HepG2 (cell line): ENCODE results near the gene PRR22. TPM values are rescaled to one million over a fixed set of nuclear protein-coding genes. Genes with fewer than 3 reads are reported as not detected.
A peak's percentile ranks its signal among the peaks of the same experiment; 100 is the strongest.

Experiments
- ARNT2 ChIP-seq: sonication (generic); formaldehyde crosslinking; IDR thresholded peaks from 2 replicates; pipeline ENCODE4 v1.8.0; 2022; ENCODE audit warnings: mild to moderate bottlenecking, low read depth, missing genetic modification reagents, moderate library complexity
- CENPT ChIP-seq: sonication (generic); formaldehyde crosslinking; IDR thresholded peaks from 2 replicates; pipeline ENCODE4 v1.8.0; 2022; ENCODE audit warnings: low read depth, mild to moderate bottlenecking, moderate library complexity, missing genetic modification reagents
- NPAS2 ChIP-seq: sonication (generic); formaldehyde crosslinking; IDR thresholded peaks from 2 replicates; pipeline ENCODE4 v1.8.0; 2022; ENCODE audit warnings: mild to moderate bottlenecking, missing genetic modification reagents, borderline replicate concordance
- NR2C2 ChIP-seq: sonication (generic); formaldehyde crosslinking; IDR thresholded peaks from 2 replicates; pipeline ENCODE4 v1.4.0; 2020; ENCODE audit warnings: missing genetic modification reagents, mild to moderate bottlenecking, moderate library complexity, borderline replicate concordance
- RBM22 ChIP-seq: fragments of 200-400 bp; formaldehyde crosslinking; optimal IDR thresholded peaks from 2 replicates; pipeline ENCODE3; 2017; ENCODE audit warnings: mild to moderate bottlenecking, low read length, moderate library complexity
- SMAD1 ChIP-seq: sonication (generic); formaldehyde crosslinking; IDR thresholded peaks from 2 replicates; pipeline ENCODE4 v1.4.0; 2020; ENCODE audit warnings: missing genetic modification reagents, low read depth, mild to moderate bottlenecking, borderline replicate concordance
- ZFYVE20 ChIP-seq: sonication (generic); formaldehyde crosslinking; IDR thresholded peaks from 2 replicates; pipeline ENCODE4 v1.8.0; 2023; ENCODE audit warnings: low read depth, mild to moderate bottlenecking, moderate library complexity, missing genetic modification reagents, borderline replicate concordance
- ZNF143 ChIP-seq: sonication (generic); formaldehyde crosslinking; IDR thresholded peaks from 2 replicates; pipeline ENCODE4 v1.4.0; 2020; ENCODE audit warnings: missing genetic modification reagents
- ZNF451 ChIP-seq: sonication (generic); formaldehyde crosslinking; IDR thresholded peaks from 2 replicates; pipeline ENCODE4 v1.5.0; 2020; ENCODE audit warnings: mild to moderate bottlenecking, missing genetic modification reagents
- ZNF510 ChIP-seq: sonication (generic); formaldehyde crosslinking; IDR thresholded peaks from 2 replicates; pipeline ENCODE4 v1.4.0; 2020; ENCODE audit warnings: low read depth, mild to moderate bottlenecking, missing genetic modification reagents
- ZNF552 ChIP-seq: sonication (generic); formaldehyde crosslinking; IDR thresholded peaks from 2 replicates; pipeline ENCODE4 v1.9.0; 2022; ENCODE audit warnings: missing genetic modification reagents, mild to moderate bottlenecking, borderline replicate concordance
- ZSCAN21 ChIP-seq: sonication (generic); formaldehyde crosslinking; IDR thresholded peaks from 2 replicates; pipeline ENCODE4 v1.8.0; 2022; ENCODE audit warnings: mild to moderate bottlenecking, missing genetic modification reagents, moderate library complexity, borderline replicate concordance
- polyA plus RNA-seq, 8 experiments: library from polyadenylated mRNA; depleted of rRNA in 3 of 8; stranded (reverse) in 7 of 8; unstranded in 1 of 8; fragments of >200 nt; fragmentation: Illumina TruSeq in 4 of 8; extraction: Trizol in 4 of 8; gene quantifications; 2 replicates each; pipeline versions ENCODE4 v1.2.1 to v1.2.3, GENCODE V29; 2011 to 2016; ENCODE audit warnings: low read depth in 4 of 8, missing spikeins in 1 of 8, mixed read lengths in 1 of 8; ENCODE audit not compliant: insufficient read depth in 1 of 8
- total RNA-seq, 5 experiments: library from RNA; depleted of rRNA; stranded (reverse); fragments of >200 nt; fragmentation: Illumina TruSeq; extraction: Trizol; gene quantifications; 2 replicates each; pipeline ENCODE4 v1.2.3, GENCODE V29; 2016; ENCODE audit warnings: low read depth in 1 of 5
- TF ChIP-seq, protein P1 (sequence below): sonication (generic); formaldehyde crosslinking; IDR thresholded peaks from 2 replicates; pipeline ENCODE4 v1.4.0; 2020; ENCODE audit warnings: missing genetic modification reagents; ENCODE audit errors: not compliant biosample characterization
- TF ChIP-seq, protein P2 (sequence below): IDR thresholded peaks from 2 replicates; pipeline ENCODE4 v1.6.1; 2016; ENCODE audit warnings: low read depth, borderline replicate concordance
- TF ChIP-seq, protein P3 (sequence below), 2 experiments: sonication (generic) in 1 of 2; formaldehyde crosslinking in 1 of 2; IDR thresholded peaks; 2 replicates each; pipeline versions ENCODE4 v1.6.1 to v1.9.0; 2014 to 2022; ENCODE audit warnings: antibody characterized with exemption in 1 of 2, borderline replicate concordance in 1 of 2, inconsistent platforms in 1 of 2, low read depth in 1 of 2, missing genetic modification reagents in 1 of 2
- TF ChIP-seq, protein P4 (sequence below): IDR thresholded peaks from 2 replicates; pipeline ENCODE4 v1.6.1; 2012; ENCODE audit warnings: inconsistent platforms
- TF ChIP-seq, protein P5 (sequence below): sonication (generic); formaldehyde crosslinking; IDR thresholded peaks from 2 replicates; pipeline ENCODE4 v1.5.1; 2020; ENCODE audit warnings: mild to moderate bottlenecking, missing genetic modification reagents, moderate library complexity

The PRR22 gene
- total and polyA plus RNA-seq, 2 of the 13 experiments (the other 11 are each of a cell fraction or from before 2014, with no cell fraction given), result 0.84 to 2.3 TPM

DNA sequence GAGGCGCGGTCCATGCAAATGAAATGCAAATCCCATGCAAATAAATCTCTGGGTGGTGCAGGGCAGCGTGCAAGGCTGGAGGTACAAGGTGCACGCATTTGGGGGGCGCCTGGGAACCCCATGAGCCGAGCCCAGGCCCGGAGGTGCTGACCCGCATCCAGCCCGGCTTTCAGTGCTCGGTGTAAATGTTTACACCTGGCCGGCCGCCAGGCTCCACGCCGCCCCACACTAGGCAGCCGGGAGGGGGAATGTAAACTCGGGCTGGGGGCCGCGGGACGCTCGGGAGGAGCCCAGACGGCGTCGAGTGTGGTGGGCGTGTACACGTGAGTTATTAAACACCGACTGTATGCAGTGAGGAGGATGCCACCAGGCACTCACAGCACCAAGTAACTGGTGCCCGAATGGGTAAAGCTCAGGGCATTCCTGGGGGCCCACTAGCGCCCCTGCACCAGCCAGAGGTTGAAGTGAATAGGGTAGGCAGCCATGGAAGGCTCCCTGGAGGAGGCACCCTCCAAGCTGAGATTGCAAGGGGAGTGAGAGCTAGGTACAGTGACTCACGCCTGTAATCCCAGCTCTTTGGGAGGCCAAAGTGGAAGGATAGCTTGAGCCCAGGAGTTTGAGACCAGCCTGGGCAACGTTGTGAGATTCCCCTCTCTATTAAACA, 37.8 kb upstream of the PRR22 start (continued):
- TF ChIP-seq, protein P1, sequence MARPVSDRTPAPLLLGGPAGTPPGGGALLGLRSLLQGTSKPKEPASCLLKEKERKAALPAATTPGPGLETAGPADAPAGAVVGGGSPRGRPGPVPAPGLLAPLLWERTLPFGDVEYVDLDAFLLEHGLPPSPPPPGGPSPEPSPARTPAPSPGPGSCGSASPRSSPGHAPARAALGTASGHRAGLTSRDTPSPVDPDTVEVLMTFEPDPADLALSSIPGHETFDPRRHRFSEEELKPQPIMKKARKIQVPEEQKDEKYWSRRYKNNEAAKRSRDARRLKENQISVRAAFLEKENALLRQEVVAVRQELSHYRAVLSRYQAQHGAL, result no peak
- TF ChIP-seq ZNF451 (CRISPR knock-in tag), result no peak
- no peak for TF ChIP-seq SMAD1 (CRISPR knock-in tag)
- no peak for TF ChIP-seq ZNF143 (CRISPR knock-in tag)
- no peak for TF ChIP-seq NR2C2 (CRISPR knock-in tag)
- TF ChIP-seq, protein P2, sequence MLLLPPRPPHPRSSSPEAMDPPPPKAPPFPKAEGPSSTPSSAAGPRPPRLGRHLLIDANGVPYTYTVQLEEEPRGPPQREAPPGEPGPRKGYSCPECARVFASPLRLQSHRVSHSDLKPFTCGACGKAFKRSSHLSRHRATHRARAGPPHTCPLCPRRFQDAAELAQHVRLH, result no peak
- TF ChIP-seq NPAS2 (CRISPR knock-in tag), result no peak
- TF ChIP-seq CENPT (CRISPR knock-in tag), result no peak
- no peak for TF ChIP-seq RBM22
- TF ChIP-seq, protein P3, sequence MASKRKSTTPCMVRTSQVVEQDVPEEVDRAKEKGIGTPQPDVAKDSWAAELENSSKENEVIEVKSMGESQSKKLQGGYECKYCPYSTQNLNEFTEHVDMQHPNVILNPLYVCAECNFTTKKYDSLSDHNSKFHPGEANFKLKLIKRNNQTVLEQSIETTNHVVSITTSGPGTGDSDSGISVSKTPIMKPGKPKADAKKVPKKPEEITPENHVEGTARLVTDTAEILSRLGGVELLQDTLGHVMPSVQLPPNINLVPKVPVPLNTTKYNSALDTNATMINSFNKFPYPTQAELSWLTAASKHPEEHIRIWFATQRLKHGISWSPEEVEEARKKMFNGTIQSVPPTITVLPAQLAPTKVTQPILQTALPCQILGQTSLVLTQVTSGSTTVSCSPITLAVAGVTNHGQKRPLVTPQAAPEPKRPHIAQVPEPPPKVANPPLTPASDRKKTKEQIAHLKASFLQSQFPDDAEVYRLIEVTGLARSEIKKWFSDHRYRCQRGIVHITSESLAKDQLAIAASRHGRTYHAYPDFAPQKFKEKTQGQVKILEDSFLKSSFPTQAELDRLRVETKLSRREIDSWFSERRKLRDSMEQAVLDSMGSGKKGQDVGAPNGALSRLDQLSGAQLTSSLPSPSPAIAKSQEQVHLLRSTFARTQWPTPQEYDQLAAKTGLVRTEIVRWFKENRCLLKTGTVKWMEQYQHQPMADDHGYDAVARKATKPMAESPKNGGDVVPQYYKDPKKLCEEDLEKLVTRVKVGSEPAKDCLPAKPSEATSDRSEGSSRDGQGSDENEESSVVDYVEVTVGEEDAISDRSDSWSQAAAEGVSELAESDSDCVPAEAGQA (IDR thresholded peaks at IDR 0.05; ENCODE audit: low read depth), result no peak
- TF ChIP-seq, protein P3 (CRISPR knock-in tag; IDR thresholded peaks at IDR 0.05; ENCODE audit: borderline replicate concordance), result no peak
- no peak for TF ChIP-seq ZFYVE20 (CRISPR knock-in tag)
- TF ChIP-seq, protein P4, sequence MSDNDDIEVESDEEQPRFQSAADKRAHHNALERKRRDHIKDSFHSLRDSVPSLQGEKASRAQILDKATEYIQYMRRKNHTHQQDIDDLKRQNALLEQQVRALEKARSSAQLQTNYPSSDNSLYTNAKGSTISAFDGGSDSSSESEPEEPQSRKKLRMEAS, result 0 out of 2 replicates have a peak, but pooled peaks have one; percentile 31
- TF ChIP-seq ZSCAN21 (CRISPR knock-in tag), result no peak
- TF ChIP-seq ZNF510 (CRISPR knock-in tag), result no peak
- TF ChIP-seq ZNF552 (CRISPR knock-in tag), result no peak
- TF ChIP-seq, protein P5, sequence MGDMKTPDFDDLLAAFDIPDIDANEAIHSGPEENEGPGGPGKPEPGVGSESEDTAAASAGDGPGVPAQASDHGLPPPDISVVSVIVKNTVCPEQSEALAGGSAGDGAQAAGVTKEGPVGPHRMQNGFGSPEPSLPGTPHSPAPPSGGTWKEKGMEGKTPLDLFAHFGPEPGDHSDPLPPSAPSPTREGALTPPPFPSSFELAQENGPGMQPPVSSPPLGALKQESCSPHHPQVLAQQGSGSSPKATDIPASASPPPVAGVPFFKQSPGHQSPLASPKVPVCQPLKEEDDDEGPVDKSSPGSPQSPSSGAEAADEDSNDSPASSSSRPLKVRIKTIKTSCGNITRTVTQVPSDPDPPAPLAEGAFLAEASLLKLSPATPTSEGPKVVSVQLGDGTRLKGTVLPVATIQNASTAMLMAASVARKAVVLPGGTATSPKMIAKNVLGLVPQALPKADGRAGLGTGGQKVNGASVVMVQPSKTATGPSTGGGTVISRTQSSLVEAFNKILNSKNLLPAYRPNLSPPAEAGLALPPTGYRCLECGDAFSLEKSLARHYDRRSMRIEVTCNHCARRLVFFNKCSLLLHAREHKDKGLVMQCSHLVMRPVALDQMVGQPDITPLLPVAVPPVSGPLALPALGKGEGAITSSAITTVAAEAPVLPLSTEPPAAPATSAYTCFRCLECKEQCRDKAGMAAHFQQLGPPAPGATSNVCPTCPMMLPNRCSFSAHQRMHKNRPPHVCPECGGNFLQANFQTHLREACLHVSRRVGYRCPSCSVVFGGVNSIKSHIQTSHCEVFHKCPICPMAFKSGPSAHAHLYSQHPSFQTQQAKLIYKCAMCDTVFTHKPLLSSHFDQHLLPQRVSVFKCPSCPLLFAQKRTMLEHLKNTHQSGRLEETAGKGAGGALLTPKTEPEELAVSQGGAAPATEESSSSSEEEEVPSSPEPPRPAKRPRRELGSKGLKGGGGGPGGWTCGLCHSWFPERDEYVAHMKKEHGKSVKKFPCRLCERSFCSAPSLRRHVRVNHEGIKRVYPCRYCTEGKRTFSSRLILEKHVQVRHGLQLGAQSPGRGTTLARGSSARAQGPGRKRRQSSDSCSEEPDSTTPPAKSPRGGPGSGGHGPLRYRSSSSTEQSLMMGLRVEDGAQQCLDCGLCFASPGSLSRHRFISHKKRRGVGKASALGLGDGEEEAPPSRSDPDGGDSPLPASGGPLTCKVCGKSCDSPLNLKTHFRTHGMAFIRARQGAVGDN (CRISPR knock-in tag), result peak; percentile 71
- TF ChIP-seq ARNT2, result no peak
